H1 (cell line): ENCODE data around the gene HMX1. TPM values are rescaled to one million over a fixed set of nuclear protein-coding genes. Genes with fewer than 3 reads are reported as not detected.

Experiments used
- CHD1 ChIP-seq: IDR thresholded peaks from 2 replicates; pipeline ENCODE4 v1.6.1; 2012; ENCODE audit warnings: low read depth, low read length, improper control_type of control experiment
- EP300 ChIP-seq, 2 experiments: IDR thresholded peaks; 1 replicate in 1 of 2; 2 replicates in 1 of 2; pipeline ENCODE4 v1.6.1; 2011 to 2012; ENCODE audit warnings: low read depth in 2 of 2, low read length in 2 of 2, mild to moderate bottlenecking in 2 of 2, borderline replicate concordance in 1 of 2, inconsistent platforms in 1 of 2, moderate library complexity in 1 of 2
- HDAC6 ChIP-seq: IDR thresholded peaks from one replicate; pipeline ENCODE4 v1.7.1; 2012; ENCODE audit warnings: low read depth, mild to moderate bottlenecking, inconsistent platforms, low read length, moderate library complexity
- POU5F1 ChIP-seq: IDR thresholded peaks from 2 replicates; pipeline ENCODE4 v1.6.1; 2011; ENCODE audit warnings: low read depth, mild to moderate bottlenecking, low read length, moderate library complexity
- polyA plus RNA-seq, 7 experiments: library from polyadenylated mRNA; depleted of rRNA in 3 of 7; stranded (reverse) in 5 of 7; unstranded in 2 of 7; fragments of >200 nt in 5 of 7; fragments of 200-250 nt in 2 of 7; gene quantifications; 1 replicate in 5 of 7; 2 replicates in 1 of 7; 4 replicates in 1 of 7; pipeline versions ENCODE4 v1.2.1 to v1.2.3, GENCODE V29; 2011 to 2013; ENCODE audit warnings: missing spikeins in 2 of 7, mixed read lengths in 2 of 7
- total RNA-seq: library from RNA; stranded (reverse); fragmentation: NEBNext Ultra II Directional; extraction: Animal tissue kit (Norgen Biotek cat#: 25700); gene quantifications from 2 replicates; pipeline ENCODE4 v1.2.1, GENCODE V29; 2021
- TF ChIP-seq, protein P1 (sequence below): fragments of 300-600 bp; sonication (generic); IDR thresholded peaks from 2 replicates; pipeline ENCODE4 v1.7.1; 2012; ENCODE audit warnings: low read length, moderate library complexity, mild to moderate bottlenecking, inconsistent platforms; ENCODE audit not compliant: insufficient replicate concordance

Gene HMX1
- total and polyA plus RNA-seq, 2 of the 8 experiments (the other 6 are each of a cell fraction or from before 2014, with no cell fraction given), result 0.26 TPM; not detected in 1

GRCh38 chr4:8869898-8870646 is 1.6 kb downstream of the HMX1 start (continued):
- TF ChIP-seq CHD1 (no peak), POU5F1 (no peak), HDAC6 (no peak), EP300 (IDR thresholded peaks at IDR 0.05; ENCODE audit: borderline replicate concordance in 1 of 2, low read depth in 2 of 2, low read length in 2 of 2) (no peak)
- TF ChIP-seq, protein P1, sequence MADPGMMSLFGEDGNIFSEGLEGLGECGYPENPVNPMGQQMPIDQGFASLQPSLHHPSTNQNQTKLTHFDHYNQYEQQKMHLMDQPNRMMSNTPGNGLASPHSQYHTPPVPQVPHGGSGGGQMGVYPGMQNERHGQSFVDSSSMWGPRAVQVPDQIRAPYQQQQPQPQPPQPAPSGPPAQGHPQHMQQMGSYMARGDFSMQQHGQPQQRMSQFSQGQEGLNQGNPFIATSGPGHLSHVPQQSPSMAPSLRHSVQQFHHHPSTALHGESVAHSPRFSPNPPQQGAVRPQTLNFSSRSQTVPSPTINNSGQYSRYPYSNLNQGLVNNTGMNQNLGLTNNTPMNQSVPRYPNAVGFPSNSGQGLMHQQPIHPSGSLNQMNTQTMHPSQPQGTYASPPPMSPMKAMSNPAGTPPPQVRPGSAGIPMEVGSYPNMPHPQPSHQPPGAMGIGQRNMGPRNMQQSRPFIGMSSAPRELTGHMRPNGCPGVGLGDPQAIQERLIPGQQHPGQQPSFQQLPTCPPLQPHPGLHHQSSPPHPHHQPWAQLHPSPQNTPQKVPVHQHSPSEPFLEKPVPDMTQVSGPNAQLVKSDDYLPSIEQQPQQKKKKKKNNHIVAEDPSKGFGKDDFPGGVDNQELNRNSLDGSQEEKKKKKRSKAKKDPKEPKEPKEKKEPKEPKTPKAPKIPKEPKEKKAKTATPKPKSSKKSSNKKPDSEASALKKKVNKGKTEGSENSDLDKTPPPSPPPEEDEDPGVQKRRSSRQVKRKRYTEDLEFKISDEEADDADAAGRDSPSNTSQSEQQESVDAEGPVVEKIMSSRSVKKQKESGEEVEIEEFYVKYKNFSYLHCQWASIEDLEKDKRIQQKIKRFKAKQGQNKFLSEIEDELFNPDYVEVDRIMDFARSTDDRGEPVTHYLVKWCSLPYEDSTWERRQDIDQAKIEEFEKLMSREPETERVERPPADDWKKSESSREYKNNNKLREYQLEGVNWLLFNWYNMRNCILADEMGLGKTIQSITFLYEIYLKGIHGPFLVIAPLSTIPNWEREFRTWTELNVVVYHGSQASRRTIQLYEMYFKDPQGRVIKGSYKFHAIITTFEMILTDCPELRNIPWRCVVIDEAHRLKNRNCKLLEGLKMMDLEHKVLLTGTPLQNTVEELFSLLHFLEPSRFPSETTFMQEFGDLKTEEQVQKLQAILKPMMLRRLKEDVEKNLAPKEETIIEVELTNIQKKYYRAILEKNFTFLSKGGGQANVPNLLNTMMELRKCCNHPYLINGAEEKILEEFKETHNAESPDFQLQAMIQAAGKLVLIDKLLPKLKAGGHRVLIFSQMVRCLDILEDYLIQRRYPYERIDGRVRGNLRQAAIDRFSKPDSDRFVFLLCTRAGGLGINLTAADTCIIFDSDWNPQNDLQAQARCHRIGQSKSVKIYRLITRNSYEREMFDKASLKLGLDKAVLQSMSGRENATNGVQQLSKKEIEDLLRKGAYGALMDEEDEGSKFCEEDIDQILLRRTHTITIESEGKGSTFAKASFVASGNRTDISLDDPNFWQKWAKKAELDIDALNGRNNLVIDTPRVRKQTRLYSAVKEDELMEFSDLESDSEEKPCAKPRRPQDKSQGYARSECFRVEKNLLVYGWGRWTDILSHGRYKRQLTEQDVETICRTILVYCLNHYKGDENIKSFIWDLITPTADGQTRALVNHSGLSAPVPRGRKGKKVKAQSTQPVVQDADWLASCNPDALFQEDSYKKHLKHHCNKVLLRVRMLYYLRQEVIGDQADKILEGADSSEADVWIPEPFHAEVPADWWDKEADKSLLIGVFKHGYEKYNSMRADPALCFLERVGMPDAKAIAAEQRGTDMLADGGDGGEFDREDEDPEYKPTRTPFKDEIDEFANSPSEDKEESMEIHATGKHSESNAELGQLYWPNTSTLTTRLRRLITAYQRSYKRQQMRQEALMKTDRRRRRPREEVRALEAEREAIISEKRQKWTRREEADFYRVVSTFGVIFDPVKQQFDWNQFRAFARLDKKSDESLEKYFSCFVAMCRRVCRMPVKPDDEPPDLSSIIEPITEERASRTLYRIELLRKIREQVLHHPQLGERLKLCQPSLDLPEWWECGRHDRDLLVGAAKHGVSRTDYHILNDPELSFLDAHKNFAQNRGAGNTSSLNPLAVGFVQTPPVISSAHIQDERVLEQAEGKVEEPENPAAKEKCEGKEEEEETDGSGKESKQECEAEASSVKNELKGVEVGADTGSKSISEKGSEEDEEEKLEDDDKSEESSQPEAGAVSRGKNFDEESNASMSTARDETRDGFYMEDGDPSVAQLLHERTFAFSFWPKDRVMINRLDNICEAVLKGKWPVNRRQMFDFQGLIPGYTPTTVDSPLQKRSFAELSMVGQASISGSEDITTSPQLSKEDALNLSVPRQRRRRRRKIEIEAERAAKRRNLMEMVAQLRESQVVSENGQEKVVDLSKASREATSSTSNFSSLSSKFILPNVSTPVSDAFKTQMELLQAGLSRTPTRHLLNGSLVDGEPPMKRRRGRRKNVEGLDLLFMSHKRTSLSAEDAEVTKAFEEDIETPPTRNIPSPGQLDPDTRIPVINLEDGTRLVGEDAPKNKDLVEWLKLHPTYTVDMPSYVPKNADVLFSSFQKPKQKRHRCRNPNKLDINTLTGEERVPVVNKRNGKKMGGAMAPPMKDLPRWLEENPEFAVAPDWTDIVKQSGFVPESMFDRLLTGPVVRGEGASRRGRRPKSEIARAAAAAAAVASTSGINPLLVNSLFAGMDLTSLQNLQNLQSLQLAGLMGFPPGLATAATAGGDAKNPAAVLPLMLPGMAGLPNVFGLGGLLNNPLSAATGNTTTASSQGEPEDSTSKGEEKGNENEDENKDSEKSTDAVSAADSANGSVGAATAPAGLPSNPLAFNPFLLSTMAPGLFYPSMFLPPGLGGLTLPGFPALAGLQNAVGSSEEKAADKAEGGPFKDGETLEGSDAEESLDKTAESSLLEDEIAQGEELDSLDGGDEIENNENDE, result no peak
